ENCODE data around the gene POLD3. TPM values are rescaled to one million over a fixed set of nuclear protein-coding genes. Genes with fewer than 3 reads are reported as not detected.

The POLD3 gene
- total RNA-seq, 2 donors from 2014 or later, result 38.5 to 52.2 TPM

GRCh38 chr11:74670171-74670570 lies 77.8 kb downstream of the POLD3 start:
- 88 to 96% methylated on average over 5 to 7 of the region's 7 CpGs for WGBS, 2 experiments (ENCODE audit: insufficient coverage in 1 of 2, insufficient read length in 1 of 2)
- H3K27ac Mint-ChIP-seq, result no peak overlapping the region
- peaks cover 2% of the 10 kb centered on the region for H3K36me3 Mint-ChIP-seq (ENCODE audit: low read depth)

GRCh38 chr11:74671520-74672196 lies 79.3 kb downstream of the POLD3 start:
- WGBS, 2 experiments (ENCODE audit: insufficient coverage in 1 of 2, insufficient read length in 1 of 2), result 86% methylated on average over 9 to 10 of the region's 10 CpGs
- H3K27ac ChIP-seq (ENCODE audit: low read depth, low read length), result no peak overlapping the region

More at GRCh38 chr11:74670171-74670570, 77.8 kb downstream of the POLD3 start:
- H3K4me3 Mint-ChIP-seq, result no peak overlapping the region
- peaks cover 1% of the 10 kb centered on the region for H3K27me3 Mint-ChIP-seq (ENCODE audit: insufficient read depth)
- H3K36me3 ChIP-seq (ENCODE audit: control insufficient read depth, insufficient read depth, low read length), result no peaks in the 10 kb centered on the region
- no peaks in the 10 kb centered on the region for H3K4me1 ChIP-seq (ENCODE audit: control insufficient read depth, insufficient read depth, low read length)
- no peaks in the 10 kb centered on the region for H3K27me3 ChIP-seq (ENCODE audit: control insufficient read depth, insufficient read depth, low read length, poor library complexity, severe bottlenecking)
- peak; percentile 29 for DNase-seq
- peaks cover 5% of the 10 kb centered on the region for H3K9me3 Mint-ChIP-seq
- H3K4me1 Mint-ChIP-seq, result peaks cover 8% of the 10 kb centered on the region
- H3K9ac ChIP-seq (ENCODE audit: extremely low read depth, low read length, poor library complexity, severe bottlenecking), result no peak overlapping the region
- peaks cover 7% of the 10 kb centered on the region for H3K9me3 ChIP-seq (ENCODE audit: control insufficient read depth, low read length)
- no peak for TF ChIP-seq CTCF (conservative IDR thresholded peaks at IDR 0.05)
- no peak overlapping the region for H3K27ac ChIP-seq (ENCODE audit: low read depth, low read length)
- H3K4me3 ChIP-seq (ENCODE audit: low read length), result no peak overlapping the region

GRCh38 chr11:74672332-74672955 lies 80.1 kb downstream of the POLD3 start:
- DNase-seq, result peak; percentile 39
- Histone ChIP-seq H3K36me3 (ENCODE audit: control insufficient read depth, insufficient read depth, low read length) (no peaks in the 10 kb centered on the region), H3K27ac (ENCODE audit: low read depth, low read length) (no peak overlapping the region), H3K27me3 (ENCODE audit: control insufficient read depth, insufficient read depth, low read length, poor library complexity, severe bottlenecking) (no peaks in the 10 kb centered on the region), H3K9me3 (ENCODE audit: control insufficient read depth, low read length) (no peaks in the 10 kb centered on the region), H3K9ac (ENCODE audit: extremely low read depth, low read length, poor library complexity, severe bottlenecking) (no peak overlapping the region), H3K4me3 (ENCODE audit: low read length) (no peak overlapping the region), H3K4me1 (ENCODE audit: control insufficient read depth, insufficient read depth, low read length) (no peaks in the 10 kb centered on the region)
- H3K27me3 Mint-ChIP-seq (ENCODE audit: insufficient read depth), result peaks cover 1% of the 10 kb centered on the region
- H3K27ac Mint-ChIP-seq, result no peak overlapping the region
- peaks cover 5% of the 10 kb centered on the region for H3K9me3 Mint-ChIP-seq
- WGBS, 2 experiments (ENCODE audit: insufficient coverage in 1 of 2, insufficient read length in 1 of 2), result 82 to 100% methylated on average over 2 to 4 of the region's 4 CpGs
- peaks cover 2% of the 10 kb centered on the region for H3K36me3 Mint-ChIP-seq (ENCODE audit: low read depth)
- H3K4me3 Mint-ChIP-seq, result no peak overlapping the region
- TF ChIP-seq CTCF (conservative IDR thresholded peaks at IDR 0.05), result no peak
- peaks cover 8% of the 10 kb centered on the region for H3K4me1 Mint-ChIP-seq

More at GRCh38 chr11:74671520-74672196, 79.3 kb downstream of the POLD3 start:
- no peak overlapping the region for H3K9ac ChIP-seq (ENCODE audit: extremely low read depth, low read length, poor library complexity, severe bottlenecking)
- no peak overlapping the region for H3K4me3 ChIP-seq (ENCODE audit: low read length)
- Mint-ChIP-seq H3K9me3 (peaks cover 5% of the 10 kb centered on the region), H3K36me3 (ENCODE audit: low read depth) (peaks cover 2% of the 10 kb centered on the region), H3K27me3 (ENCODE audit: insufficient read depth) (peaks cover 1% of the 10 kb centered on the region), H3K27ac (no peak overlapping the region), H3K4me3 (no peak overlapping the region), H3K4me1 (peaks cover 8% of the 10 kb centered on the region)
- H3K9me3 ChIP-seq (ENCODE audit: control insufficient read depth, low read length), result peaks cover 4% of the 10 kb centered on the region
- TF ChIP-seq CTCF (conservative IDR thresholded peaks at IDR 0.05), result no peak
- no peaks in the 10 kb centered on the region for H3K4me1 ChIP-seq (ENCODE audit: control insufficient read depth, insufficient read depth, low read length)
- peak; percentile 18 for DNase-seq
- no peaks in the 10 kb centered on the region for H3K36me3 ChIP-seq (ENCODE audit: control insufficient read depth, insufficient read depth, low read length)
- no peaks in the 10 kb centered on the region for H3K27me3 ChIP-seq (ENCODE audit: control insufficient read depth, insufficient read depth, low read length, poor library complexity, severe bottlenecking)

Data from endodermal cell (in vitro differentiated cells).